ENCODE measurements around the gene RHBDD3. TPM values are rescaled to one million over a fixed set of nuclear protein-coding genes. Genes with fewer than 3 reads are reported as not detected.

Gene RHBDD3
- total and polyA plus RNA-seq, 9 of the 15 experiments (the other 6 are each of a cell fraction or from before 2014, with no cell fraction given) = 0.32 to 35.6 (median 14.0) TPM

- Histone ChIP-seq H4K20me1 (replicated peaks; ENCODE audit: control insufficient read depth, insufficient read depth, low read length) (0 out of 2 replicates have a peak, but pooled peaks cover 2% of the 10 kb centered on the region), H3K9me1 (ENCODE audit: control insufficient read depth, insufficient read depth, low read length) (no peaks in the 10 kb centered on the region), H3K79me2 (ENCODE audit: control insufficient read depth, insufficient read depth, low read length) (peaks cover 27% of the 10 kb centered on the region; the same call in 2 of the 3 replicates), H3K9ac (ENCODE audit: insufficient read depth in 1 of 2, low read depth in 2 of 2, low read length in 2 of 2) (no peak overlapping the region), H2AFZ (ENCODE audit: low read depth, low read length) (no peak overlapping the region), H3K4me1 (replicated peaks in 1 of 2; ENCODE audit: control insufficient read depth in 2 of 2, insufficient read depth in 2 of 2, low read length in 2 of 2) (no peaks in the 10 kb centered on the region), H3K36me3 (ENCODE audit: control insufficient read depth, insufficient read depth, low read length) (peaks cover 99% of the 10 kb centered on the region), H3K9me3 (replicated peaks; ENCODE audit: control insufficient read depth, insufficient read depth, low read depth, low read length) (no peaks in the 10 kb centered on the region), H3K27me3 (ENCODE audit: control insufficient read depth in 2 of 2, insufficient read depth in 2 of 2, low read length in 2 of 2) (no peaks in the 10 kb centered on the region), H3K4me2 (ENCODE audit: insufficient read depth, low read length) (no peak overlapping the region), H3K4me3 (no peak overlapping the region), H3K27ac (ENCODE audit: extremely low read depth, low read depth, low read length) (no peak overlapping the region)
- intact Hi-C loops (cut with micrococcal nuclease) = no loop called here
- in situ Hi-C loops (cut with MboI) = no loop called here
- DNase-seq (ENCODE audit: extremely low read depth in 1 of 4, low spot score in 3 of 4) (no peak), ATAC-seq (no peak), FAIRE-seq (no peak)
- CTCF ChIA-PET (ENCODE audit: low intra/inter-chr PET ratio) = no interaction called here
- no TSS peak for BruUV-seq (replicated peaks)
- POLR2A ChIA-PET = no interaction called here
- TF ChIP-seq ZNF212 (CRISPR knock-in tag; IDR thresholded peaks at IDR 0.05) = no peak
- TF ChIP-seq ZBTB11 (CRISPR knock-in tag; IDR thresholded peaks at IDR 0.05) = no peak
- TF ChIP-seq RBFOX2 (IDR thresholded peaks at IDR 0.05; ENCODE audit: low read depth, low read length) = no peak
- no peak for TF ChIP-seq COPS2 (conservative IDR thresholded peaks at IDR 0.05)
- no peak for TF ChIP-seq MEF2D (tag; conservative IDR thresholded peaks at IDR 0.05; ENCODE audit: low read depth)
- TF ChIP-seq NBN (IDR thresholded peaks at IDR 0.05; ENCODE audit: low read depth) = no peak
- no peak for TF ChIP-seq HNRNPK (IDR thresholded peaks at IDR 0.05; ENCODE audit: low read depth, low read length, poor library complexity, severe bottlenecking)
- TF ChIP-seq PBX2 (CRISPR knock-in tag; IDR thresholded peaks at IDR 0.05; ENCODE audit: low read depth) = no peak
- TF ChIP-seq PBX2 (tag; conservative IDR thresholded peaks at IDR 0.05; ENCODE audit: low read depth) = no peak
- no peak for TF ChIP-seq TAF15 (IDR thresholded peaks at IDR 0.05; ENCODE audit: low read depth, low read length)
- TF ChIP-seq HDAC6 (IDR thresholded peaks at IDR 0.05; ENCODE audit: low read depth, low read length) = no peak
- TF ChIP-seq RAD21 (CRISPR knock-in tag; conservative IDR thresholded peaks at IDR 0.05 in 1 of 2, IDR thresholded peaks at IDR 0.05 in 1 of 2) = no peak
- TF ChIP-seq ZC3H11A (IDR thresholded peaks at IDR 0.05; ENCODE audit: low read depth, low read length) = no peak
- no peak for TF ChIP-seq DMBX1 (CRISPR knock-in tag; IDR thresholded peaks at IDR 0.05; ENCODE audit: borderline replicate concordance)
- no peak for TF ChIP-seq MED1 (CRISPR knock-in tag; IDR thresholded peaks at IDR 0.05; ENCODE audit: borderline replicate concordance)
- no peak for TF ChIP-seq BRF1 (IDR thresholded peaks at IDR 0.05; ENCODE audit: borderline replicate concordance, extremely low read depth, insufficient read length)
- TF ChIP-seq NR2C2 (CRISPR knock-in tag; IDR thresholded peaks at IDR 0.05) = no peak
- TF ChIP-seq NR2C2 (tag; IDR thresholded peaks at IDR 0.05) = no peak
Observed at GRCh38 chr22:29292379-29292778, 24.6 kb upstream of the RHBDD3 start.

Measured in K562 (cell line).